ENCODE data around the gene UNC13C. TPM values are rescaled to one million over a fixed set of nuclear protein-coding genes. Genes with fewer than 3 reads are reported as not detected.

UNC13C gene
- total RNA-seq, 1 donor from 2014 or later, result 0.21 TPM

DNA sequence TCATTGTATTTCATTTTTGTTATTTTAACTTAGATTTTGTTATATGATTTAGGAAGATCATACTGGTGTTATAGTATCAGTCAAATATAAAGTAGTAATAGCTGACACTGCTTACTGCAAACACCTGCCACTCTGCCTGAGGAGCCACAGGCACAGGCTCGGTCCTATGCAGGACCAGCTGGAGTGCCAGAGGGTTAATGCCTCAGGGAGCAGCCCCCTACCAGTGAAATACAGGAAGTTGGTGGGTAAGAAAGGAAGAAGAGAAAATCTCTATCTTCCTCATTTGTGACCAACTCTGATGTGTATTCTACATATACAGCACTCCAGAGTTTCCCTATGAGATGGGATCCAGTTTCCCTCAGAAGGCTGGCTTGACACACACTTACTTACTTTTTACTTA lies 593.3 kb downstream of the UNC13C start:
- DNase-seq (ENCODE audit: low read depth), result no peak
- no peaks in the 10 kb centered on the region for H3K27me3 ChIP-seq (ENCODE audit: control insufficient read depth, insufficient read depth, low read length)
- TF ChIP-seq, protein P1, sequence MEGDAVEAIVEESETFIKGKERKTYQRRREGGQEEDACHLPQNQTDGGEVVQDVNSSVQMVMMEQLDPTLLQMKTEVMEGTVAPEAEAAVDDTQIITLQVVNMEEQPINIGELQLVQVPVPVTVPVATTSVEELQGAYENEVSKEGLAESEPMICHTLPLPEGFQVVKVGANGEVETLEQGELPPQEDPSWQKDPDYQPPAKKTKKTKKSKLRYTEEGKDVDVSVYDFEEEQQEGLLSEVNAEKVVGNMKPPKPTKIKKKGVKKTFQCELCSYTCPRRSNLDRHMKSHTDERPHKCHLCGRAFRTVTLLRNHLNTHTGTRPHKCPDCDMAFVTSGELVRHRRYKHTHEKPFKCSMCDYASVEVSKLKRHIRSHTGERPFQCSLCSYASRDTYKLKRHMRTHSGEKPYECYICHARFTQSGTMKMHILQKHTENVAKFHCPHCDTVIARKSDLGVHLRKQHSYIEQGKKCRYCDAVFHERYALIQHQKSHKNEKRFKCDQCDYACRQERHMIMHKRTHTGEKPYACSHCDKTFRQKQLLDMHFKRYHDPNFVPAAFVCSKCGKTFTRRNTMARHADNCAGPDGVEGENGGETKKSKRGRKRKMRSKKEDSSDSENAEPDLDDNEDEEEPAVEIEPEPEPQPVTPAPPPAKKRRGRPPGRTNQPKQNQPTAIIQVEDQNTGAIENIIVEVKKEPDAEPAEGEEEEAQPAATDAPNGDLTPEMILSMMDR (IDR thresholded peaks at IDR 0.05; ENCODE audit: insufficient read depth, low read length, poor library complexity, severe bottlenecking), result no peak

DNA sequence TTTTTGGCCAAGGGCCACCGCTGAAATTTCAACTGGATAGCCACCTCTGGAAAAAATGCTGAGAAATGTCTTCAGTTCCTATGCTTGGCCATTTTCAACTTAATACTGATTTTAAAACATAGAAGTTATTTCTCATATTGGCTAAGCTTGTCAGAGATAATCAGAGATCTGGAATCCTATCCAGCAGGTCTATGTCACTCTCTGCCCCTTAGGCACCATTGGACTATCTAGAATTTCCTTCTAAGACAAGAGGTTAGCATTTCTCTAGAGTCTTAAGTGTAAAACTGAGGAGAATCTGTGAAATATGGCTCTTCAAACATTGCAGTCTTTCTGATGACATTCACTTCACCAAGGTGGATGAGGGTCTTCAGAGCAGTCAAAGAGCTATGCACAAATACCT lies 597.3 kb downstream of the UNC13C start:
- TF ChIP-seq, protein P1 (IDR thresholded peaks at IDR 0.05; ENCODE audit: insufficient read depth, low read length, poor library complexity, severe bottlenecking), result no peak
- no peak for DNase-seq (ENCODE audit: low read depth)
- Histone ChIP-seq H3K36me3 (ENCODE audit: control insufficient read depth, insufficient read depth, low read length) (no peaks in the 10 kb centered on the region), H3K27me3 (ENCODE audit: control insufficient read depth, insufficient read depth, low read length) (no peaks in the 10 kb centered on the region), H3K4me3 (ENCODE audit: low read depth, low read length) (no peak overlapping the region)

More for the DNA sequence above, 593.3 kb downstream of the UNC13C start:
- H3K4me3 ChIP-seq (ENCODE audit: low read depth, low read length), result no peak overlapping the region
- H3K36me3 ChIP-seq (ENCODE audit: control insufficient read depth, insufficient read depth, low read length), result no peaks in the 10 kb centered on the region

- no peaks in the 10 kb centered on the region for H3K36me3 ChIP-seq (ENCODE audit: control insufficient read depth, insufficient read depth, low read length)
- H3K4me3 ChIP-seq (ENCODE audit: low read depth, low read length), result no peak overlapping the region
- TF ChIP-seq, protein P1 (IDR thresholded peaks at IDR 0.05; ENCODE audit: insufficient read depth, low read length, poor library complexity, severe bottlenecking), result no peak
- DNase-seq (ENCODE audit: low read depth), result no peak
- no peaks in the 10 kb centered on the region for H3K27me3 ChIP-seq (ENCODE audit: control insufficient read depth, insufficient read depth, low read length)
Observed at GRCh38 chr15:54576298-54576935, 598.2 kb downstream of the UNC13C start.

- TF ChIP-seq, protein P1 (IDR thresholded peaks at IDR 0.05; ENCODE audit: insufficient read depth, low read length, poor library complexity, severe bottlenecking), result no peak
- H3K27me3 ChIP-seq (ENCODE audit: control insufficient read depth, insufficient read depth, low read length), result no peaks in the 10 kb centered on the region
- no peak for DNase-seq (ENCODE audit: low read depth)
Observed at GRCh38 chr15:54577476-54578250, 599.4 kb downstream of the UNC13C start.

GRCh38 chr15:54579855-54580254 lies 601.6 kb downstream of the UNC13C start:
- Histone ChIP-seq H3K27me3 (ENCODE audit: control insufficient read depth, insufficient read depth, low read length) (no peaks in the 10 kb centered on the region), H3K4me3 (ENCODE audit: low read depth, low read length) (no peak overlapping the region), H3K36me3 (ENCODE audit: control insufficient read depth, insufficient read depth, low read length) (no peaks in the 10 kb centered on the region)
- TF ChIP-seq, protein P1 (IDR thresholded peaks at IDR 0.05; ENCODE audit: insufficient read depth, low read length, poor library complexity, severe bottlenecking), result no peak
- no peak for DNase-seq (ENCODE audit: low read depth)

More at GRCh38 chr15:54577476-54578250, 599.4 kb downstream of the UNC13C start:
- H3K36me3 ChIP-seq (ENCODE audit: control insufficient read depth, insufficient read depth, low read length), result no peaks in the 10 kb centered on the region
- no peak overlapping the region for H3K4me3 ChIP-seq (ENCODE audit: low read depth, low read length)
